ENCODE data around the gene SOX6.

The SOX6 gene

DNA sequence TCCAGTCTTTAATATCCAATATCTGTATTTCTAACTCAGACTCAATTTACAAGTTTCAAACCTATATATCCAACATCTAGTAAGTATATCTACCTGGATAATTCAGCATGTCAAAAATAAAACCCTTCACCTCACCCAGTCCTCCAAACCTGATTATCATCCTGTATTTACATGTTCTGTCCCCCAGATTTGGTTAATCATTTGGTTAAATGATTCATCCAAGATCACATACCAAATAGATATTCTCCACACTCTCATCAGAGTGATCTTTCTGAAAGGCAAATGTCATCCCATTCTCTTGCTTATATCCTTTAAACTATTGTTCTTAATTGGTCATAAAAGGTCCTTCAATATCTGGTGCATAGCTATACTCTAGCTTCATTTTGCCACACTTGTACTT, 199.0 kb downstream of the SOX6 start:
- ChIA-PET POLR2A (no interaction called here), CTCF (no interaction called here)
- DNase-seq (ENCODE audit: extremely low spot score), result no peak
- TF ChIP-seq, protein P1, sequence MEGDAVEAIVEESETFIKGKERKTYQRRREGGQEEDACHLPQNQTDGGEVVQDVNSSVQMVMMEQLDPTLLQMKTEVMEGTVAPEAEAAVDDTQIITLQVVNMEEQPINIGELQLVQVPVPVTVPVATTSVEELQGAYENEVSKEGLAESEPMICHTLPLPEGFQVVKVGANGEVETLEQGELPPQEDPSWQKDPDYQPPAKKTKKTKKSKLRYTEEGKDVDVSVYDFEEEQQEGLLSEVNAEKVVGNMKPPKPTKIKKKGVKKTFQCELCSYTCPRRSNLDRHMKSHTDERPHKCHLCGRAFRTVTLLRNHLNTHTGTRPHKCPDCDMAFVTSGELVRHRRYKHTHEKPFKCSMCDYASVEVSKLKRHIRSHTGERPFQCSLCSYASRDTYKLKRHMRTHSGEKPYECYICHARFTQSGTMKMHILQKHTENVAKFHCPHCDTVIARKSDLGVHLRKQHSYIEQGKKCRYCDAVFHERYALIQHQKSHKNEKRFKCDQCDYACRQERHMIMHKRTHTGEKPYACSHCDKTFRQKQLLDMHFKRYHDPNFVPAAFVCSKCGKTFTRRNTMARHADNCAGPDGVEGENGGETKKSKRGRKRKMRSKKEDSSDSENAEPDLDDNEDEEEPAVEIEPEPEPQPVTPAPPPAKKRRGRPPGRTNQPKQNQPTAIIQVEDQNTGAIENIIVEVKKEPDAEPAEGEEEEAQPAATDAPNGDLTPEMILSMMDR (IDR thresholded peaks at IDR 0.05; ENCODE audit: control extremely low read depth, extremely low read depth, low read depth, missing control alignments), result no peak

DNA sequence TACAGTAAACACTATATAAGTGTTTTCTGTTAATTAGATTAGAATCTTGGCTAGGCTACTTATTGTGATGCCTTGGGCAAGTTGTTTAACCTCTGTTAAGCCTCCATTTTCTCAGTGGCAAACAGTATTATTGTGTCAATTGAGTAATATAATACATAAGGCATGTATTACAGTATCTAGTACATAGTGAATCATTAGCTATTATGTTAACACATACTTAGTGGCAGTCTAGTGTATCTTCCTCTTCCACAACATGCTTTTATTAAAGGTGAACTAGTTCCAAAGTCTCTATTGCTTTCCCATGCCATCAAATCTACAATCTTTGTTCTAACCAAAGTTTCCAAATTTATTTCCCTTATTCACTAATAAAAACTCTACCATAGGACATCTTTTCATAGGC, 200.9 kb downstream of the SOX6 start:
- no peak for DNase-seq (ENCODE audit: extremely low spot score)
- TF ChIP-seq, protein P1 (IDR thresholded peaks at IDR 0.05; ENCODE audit: control extremely low read depth, extremely low read depth, low read depth, missing control alignments), result no peak
- POLR2A ChIA-PET, result no interaction called here
- CTCF ChIA-PET, result interaction anchor here (0.7 kb wide), 1 partner anchor 9 kb away, joined by 3 read pairs; no protein-coding TSS in a partner anchor

DNA sequence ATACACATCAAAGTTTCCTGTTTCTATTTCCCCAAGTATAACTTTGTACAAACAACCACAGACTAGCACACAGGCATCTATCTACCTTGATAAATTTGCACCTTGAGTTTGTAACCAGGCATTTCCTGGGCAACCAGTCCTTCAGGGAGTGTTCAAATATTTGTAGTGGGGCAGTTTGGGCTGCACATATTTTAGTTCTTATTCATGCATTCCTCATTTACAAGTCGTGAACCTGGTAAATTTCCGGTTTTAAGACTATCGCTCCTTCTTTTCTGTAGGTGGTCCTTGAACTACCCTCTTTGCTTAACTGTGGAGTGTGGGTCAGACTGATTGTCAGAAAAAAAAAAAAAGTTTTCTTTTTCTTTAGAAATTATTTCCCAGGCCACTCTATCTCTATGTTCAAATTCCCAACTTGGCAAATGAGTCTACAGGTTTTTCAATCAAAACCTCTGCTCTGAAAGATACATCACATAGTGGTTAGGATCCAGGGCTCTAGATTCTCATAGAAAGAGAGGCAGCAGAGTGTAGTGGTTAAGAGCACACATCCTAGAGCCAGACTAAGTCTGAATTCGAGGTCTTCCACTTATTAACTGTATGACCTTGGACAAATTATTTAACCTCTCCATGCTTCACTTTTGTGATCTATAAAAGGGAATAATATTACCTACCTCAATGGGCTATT, 201.5 kb downstream of the SOX6 start:
- no peak for DNase-seq (ENCODE audit: extremely low spot score)
- ChIA-PET POLR2A (no interaction called here), CTCF (interaction anchor here (0.7 kb wide), 1 partner anchor 10 kb away, joined by 3 read pairs; no protein-coding TSS in a partner anchor)
- TF ChIP-seq, protein P1 (IDR thresholded peaks at IDR 0.05; ENCODE audit: control extremely low read depth, extremely low read depth, low read depth, missing control alignments), result no peak

DNA sequence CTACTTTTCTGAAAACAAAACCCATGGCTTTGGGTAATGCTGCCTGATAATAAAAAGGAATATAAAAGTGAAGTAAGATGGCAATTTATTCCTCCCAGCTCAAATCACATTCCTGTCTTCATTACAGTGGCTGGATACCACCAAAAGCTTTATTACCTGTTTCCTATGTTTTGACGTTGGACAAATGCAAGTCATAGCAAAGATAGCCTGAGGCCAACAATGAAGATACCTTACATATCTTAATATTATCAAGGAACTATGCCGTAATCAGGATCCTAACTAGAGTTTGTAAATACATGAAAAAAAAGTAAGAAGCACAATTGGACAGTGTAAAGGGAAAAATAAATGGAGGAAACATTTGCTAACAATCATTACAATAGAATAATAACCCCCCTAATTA, 202.4 kb downstream of the SOX6 start:
- CTCF ChIA-PET, result no interaction called here
- no peak for DNase-seq (ENCODE audit: extremely low spot score)
- POLR2A ChIA-PET, result no interaction called here
- TF ChIP-seq, protein P1 (IDR thresholded peaks at IDR 0.05; ENCODE audit: control extremely low read depth, extremely low read depth, low read depth, missing control alignments), result no peak

DNA sequence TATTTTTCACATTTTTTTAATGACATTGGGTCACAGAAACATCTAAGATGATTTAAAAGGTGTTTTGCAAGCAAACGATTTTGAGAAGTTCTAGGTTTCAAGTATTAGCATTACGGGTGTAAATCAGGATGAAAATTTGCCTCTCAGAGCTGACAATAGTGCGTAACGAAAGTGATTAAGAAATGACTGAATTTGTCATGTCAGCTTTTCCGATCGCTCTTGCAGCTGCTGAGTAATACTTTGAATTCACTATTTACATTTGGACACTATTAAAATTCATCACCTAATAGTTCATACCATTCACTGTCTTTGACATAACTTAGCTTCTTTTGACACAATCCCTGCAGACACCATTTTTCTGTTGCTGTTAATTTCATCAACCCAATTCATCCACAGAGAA, 205.2 kb downstream of the SOX6 start:
- CTCF ChIA-PET, result no interaction called here
- no peak for DNase-seq (ENCODE audit: extremely low spot score)
- TF ChIP-seq, protein P1 (IDR thresholded peaks at IDR 0.05; ENCODE audit: control extremely low read depth, extremely low read depth, low read depth, missing control alignments), result no peak
- POLR2A ChIA-PET, result no interaction called here

DNA sequence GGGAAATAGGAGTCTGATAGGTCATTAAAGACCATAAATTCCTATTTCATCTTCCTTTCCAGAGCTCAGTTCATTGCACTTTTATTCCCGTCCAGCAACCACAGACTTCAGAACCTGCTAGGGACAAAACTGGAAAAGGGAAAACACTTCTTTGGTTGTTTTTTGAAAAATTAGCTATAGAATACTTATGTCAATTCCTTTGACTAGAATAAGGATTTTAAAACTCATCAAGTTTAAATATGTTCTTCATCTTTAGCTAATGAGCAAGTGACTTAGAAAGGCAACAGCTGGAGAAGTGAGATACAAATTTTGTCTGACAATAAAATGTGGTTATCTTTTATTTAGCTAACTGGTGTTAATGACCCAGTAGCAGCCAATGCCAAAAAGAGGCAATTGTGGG, 206.9 kb downstream of the SOX6 start:
- CTCF ChIA-PET, result no interaction called here
- no peak for DNase-seq (ENCODE audit: extremely low spot score)

More for the DNA sequence above, 206.9 kb downstream of the SOX6 start:
- TF ChIP-seq, protein P1 (IDR thresholded peaks at IDR 0.05; ENCODE audit: control extremely low read depth, extremely low read depth, low read depth, missing control alignments), result no peak
- POLR2A ChIA-PET, result no interaction called here

Measured in GM10248 (cell line).